B cell (primary cell): ENCODE data around the gene WDR26.

ENCODE experiments used
- CTCF ChIP-seq: fragments of 200-600 bp; IDR thresholded peaks from one replicate; pipeline ENCODE4 v1.8.0; 2022; ENCODE audit warnings: antibody characterized with exemption, mild to moderate bottlenecking
- EZH2 ChIP-seq: IDR thresholded peaks from 2 replicates; pipeline ENCODE4 v1.6.1; 2012; ENCODE audit warnings: borderline replicate concordance, low read depth, mild to moderate bottlenecking, moderate library complexity, low read length; ENCODE audit not compliant: insufficient read depth, poor library complexity, severe bottlenecking

- TF ChIP-seq CTCF (no peak), EZH2 (no peak)
These were observed 31.6 kb upstream of the WDR26 start for GRCh38 chr1:224466154-224466553.
